GM12865 (cell line): ENCODE data around the gene NBEA.

Experiments used
- DNase-seq: peaks from one replicate; pipeline ENCODE4 v3.0.0; 2010; ENCODE audit warnings: low read depth
- H3K4me3 ChIP-seq: 2 replicates; pipeline ENCODE4 v1.5.1; 2011; ENCODE audit warnings: mild to moderate bottlenecking, low read depth, low read length, control low read depth
- CTCF ChIP-seq: IDR thresholded peaks from 2 replicates; pipeline ENCODE4 v1.5.1; 2011; ENCODE audit warnings: low read length, control low read depth, low read depth, inconsistent platforms; ENCODE audit not compliant: insufficient read depth; ENCODE audit errors: missing control alignments

NBEA gene

GRCh38 chr13:34941835-34942731 lies at the start of gene NBEA:
Gene NBEA (plus strand): TSS chr13:34942270. CDS start chr13:34942821, 551 bp downstream.
- peak within 1 kb of the TSS; percentile 79 for H3K4me3 ChIP-seq

GRCh38 chr13:34894756-34895155 lies 47.3 kb upstream of the NBEA start:
- no peak overlapping the region for H3K4me3 ChIP-seq
- no peak for DNase-seq
- TF ChIP-seq CTCF: no peak

More at GRCh38 chr13:34941835-34942731, at the start of gene NBEA:
- no peak for TF ChIP-seq CTCF
- peak; percentile 84 for DNase-seq

- DNase-seq: no peak
- H3K4me3 ChIP-seq: no peak overlapping the region
- TF ChIP-seq CTCF: no peak
Measured at GRCh38 chr13:34897220-34897619, 44.9 kb upstream of the NBEA start.

- DNase-seq: no peak
- TF ChIP-seq CTCF: no peak
- no peak overlapping the region for H3K4me3 ChIP-seq
Measured at GRCh38 chr13:34899888-34900287, 42.2 kb upstream of the NBEA start.

GRCh38 chr13:34900288-34900739 lies 41.8 kb upstream of the NBEA start:
- no peak for DNase-seq
- no peak overlapping the region for H3K4me3 ChIP-seq
- TF ChIP-seq CTCF: no peak

- no peak for TF ChIP-seq CTCF
- no peak for DNase-seq
Measured at GRCh38 chr13:34901572-34901971, 40.5 kb upstream of the NBEA start.

GRCh38 chr13:34911159-34911558 lies 30.9 kb upstream of the NBEA start:
- no peak for DNase-seq
- TF ChIP-seq CTCF: no peak
- H3K4me3 ChIP-seq: no peak overlapping the region

More at GRCh38 chr13:34901572-34901971, 40.5 kb upstream of the NBEA start:
- H3K4me3 ChIP-seq: no peak overlapping the region
